ENCODE measurements around the gene SH3D19. TPM values are rescaled to one million over a fixed set of nuclear protein-coding genes. Genes with fewer than 3 reads are reported as not detected.

The SH3D19 gene
- total RNA-seq, 1 experiment from 2014 or later, result 29.7 TPM

- no peak overlapping the region for H2BK20ac ChIP-seq (ENCODE audit: low read depth, low read length, poor library complexity, severe bottlenecking)
- no peaks in the 10 kb centered on the region for H3K79me2 ChIP-seq (ENCODE audit: insufficient read depth, low read length)
- H3K9me3 ChIP-seq (ENCODE audit: control insufficient read depth, low read depth, low read length), result no peaks in the 10 kb centered on the region
- no peaks in the 10 kb centered on the region for H3K27me3 Mint-ChIP-seq (ENCODE audit: low read depth)
- no CpG with 5 or more reads among the region's 3 CpGs for WGBS (ENCODE audit: extremely low coverage, insufficient read length, low lambda C conversion rate)
- H3T11ph ChIP-seq (ENCODE audit: low read length), result no peak overlapping the region
- no peak overlapping the region for H4K5ac ChIP-seq (ENCODE audit: insufficient read length, low read depth, low read length)
- no peaks in the 10 kb centered on the region for H3K79me1 ChIP-seq (ENCODE audit: insufficient read depth, low read depth, low read length, poor library complexity, severe bottlenecking)
- no peak overlapping the region for H2BK5ac ChIP-seq (ENCODE audit: insufficient read length, low read length)
- no peak overlapping the region for H2BK120ac ChIP-seq (ENCODE audit: low read depth, low read length, poor library complexity, severe bottlenecking)
- TF ChIP-seq CTCF (conservative IDR thresholded peaks at IDR 0.05), result no peak
- no peak overlapping the region for H4K8ac ChIP-seq (replicated peaks; ENCODE audit: insufficient read length, low read depth, low read length)
- no peak overlapping the region for H3K23ac ChIP-seq (ENCODE audit: insufficient read length, low read depth, low read length)
- no peak overlapping the region for H2BK15ac ChIP-seq (ENCODE audit: low read depth, low read length)
- H4K91ac ChIP-seq (ENCODE audit: insufficient read length, low read depth, low read length), result no peak overlapping the region
- H3K18ac ChIP-seq (ENCODE audit: insufficient read length, low read depth, low read length), result no peak overlapping the region
- no peak overlapping the region for H3K56ac ChIP-seq (ENCODE audit: insufficient read length, low read depth, low read length)
- H2BK12ac ChIP-seq (ENCODE audit: insufficient read length, low read depth, low read length), result no peak overlapping the region
- H3K4ac ChIP-seq (ENCODE audit: low read depth, low read length), result no peak overlapping the region
- no peaks in the 10 kb centered on the region for H3K9me3 Mint-ChIP-seq
- no peaks in the 10 kb centered on the region for H3K36me3 Mint-ChIP-seq (ENCODE audit: insufficient read depth in 1 of 3, low read depth in 3 of 3)
- no peaks in the 10 kb centered on the region for H3K27me3 ChIP-seq (ENCODE audit: insufficient read depth, low read length)
- no peaks in the 10 kb centered on the region for H4K20me1 ChIP-seq (ENCODE audit: control insufficient read depth, insufficient read depth, insufficient read length)
- H3K14ac ChIP-seq (ENCODE audit: insufficient read depth, low read length), result no peak overlapping the region
- no peak overlapping the region for H3K27ac ChIP-seq (ENCODE audit: insufficient read length, low read depth, low read length)
- no peak overlapping the region for H3K4me3 Mint-ChIP-seq
- H3K27ac Mint-ChIP-seq, result peak overlapping the region in 1 of 3 experiments; percentile 15; a peak in 1 of 7 replicates
- no peak for DNase-seq
- H3K23me2 ChIP-seq (ENCODE audit: insufficient read length, low read depth, low read length, poor library complexity, severe bottlenecking), result no peaks in the 10 kb centered on the region
- no peak overlapping the region for H2AFZ ChIP-seq (ENCODE audit: low read length)
- peaks cover 16 to 18% of the 10 kb centered on the region in 2 experiments for H3K4me1 Mint-ChIP-seq
- no peaks in the 10 kb centered on the region; the same call in 1 of the 2 replicates for H3K4me1 ChIP-seq (ENCODE audit: insufficient read depth, low read length)
- H3K9ac ChIP-seq (ENCODE audit: extremely low read depth, insufficient read length, low read length), result no peak overlapping the region
- no peak overlapping the region for H3K4me2 ChIP-seq (ENCODE audit: insufficient read depth, insufficient read length, low read length)
- no peak overlapping the region for H2AK5ac ChIP-seq (ENCODE audit: insufficient read length, low read length)
These were observed 232.9 kb downstream of the SH3D19 start for GRCh38 chr4:151092488-151092887.

Measured in H9 (cell line).